Measurements from ENCODE around the gene BOLA1. TPM values are rescaled to one million over a fixed set of nuclear protein-coding genes. Genes with fewer than 3 reads are reported as not detected.
"Not testable (repeated sequence)": the region's sequence is repeated elsewhere in the genome, so short reads cannot be mapped to it uniquely, and the experiment has no call there.

Gene BOLA1
- total RNA-seq, 1 donor from 2014 or later: 16.7 TPM

DNA sequence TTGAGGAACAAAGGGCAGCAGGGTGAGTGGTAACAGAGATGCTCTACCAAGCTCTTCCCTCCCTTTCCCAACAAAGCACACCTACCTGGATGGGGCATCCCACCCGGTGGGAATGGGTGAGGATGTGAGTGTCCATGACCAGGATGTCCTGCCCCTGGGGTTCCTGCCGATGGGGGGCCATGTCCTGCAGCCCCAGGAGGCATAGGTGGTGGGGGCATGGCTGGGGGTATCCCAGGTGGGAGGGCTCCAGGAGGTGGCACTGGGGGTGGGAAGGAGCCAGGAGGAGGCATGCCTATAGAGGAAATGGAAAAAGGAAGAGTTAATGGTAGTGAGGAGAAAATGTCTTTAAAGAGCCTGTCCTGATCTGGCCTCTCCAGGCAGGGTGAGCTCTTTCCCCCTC is 26.4 kb downstream of the BOLA1 start:
- ATAC-seq (no peak), DNase-seq (no peak)
- intact Hi-C loops (cut with micrococcal nuclease): no loop called here

DNA sequence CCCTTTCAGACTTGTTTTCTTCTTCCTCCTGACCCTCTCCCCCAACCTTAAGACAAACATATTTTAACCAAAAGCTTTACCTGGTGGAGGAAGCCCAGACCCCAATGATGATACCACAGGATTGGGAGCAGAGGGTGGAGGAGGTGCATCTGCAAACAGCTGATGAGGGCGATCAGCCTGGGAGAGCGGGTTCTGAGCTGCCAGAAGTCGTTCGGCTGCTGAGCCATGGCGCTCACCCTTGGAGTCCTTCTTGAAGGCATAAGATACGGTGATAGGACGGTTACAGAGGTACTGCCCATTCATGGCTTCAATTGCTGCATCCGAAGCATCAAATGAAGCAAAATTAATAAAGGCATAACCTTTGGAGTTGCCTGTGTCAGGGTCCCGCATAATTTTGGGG is 26.9 kb downstream of the BOLA1 start:
- no peak for ATAC-seq
- no peak for DNase-seq
- intact Hi-C loops (cut with micrococcal nuclease): no loop called here

DNA sequence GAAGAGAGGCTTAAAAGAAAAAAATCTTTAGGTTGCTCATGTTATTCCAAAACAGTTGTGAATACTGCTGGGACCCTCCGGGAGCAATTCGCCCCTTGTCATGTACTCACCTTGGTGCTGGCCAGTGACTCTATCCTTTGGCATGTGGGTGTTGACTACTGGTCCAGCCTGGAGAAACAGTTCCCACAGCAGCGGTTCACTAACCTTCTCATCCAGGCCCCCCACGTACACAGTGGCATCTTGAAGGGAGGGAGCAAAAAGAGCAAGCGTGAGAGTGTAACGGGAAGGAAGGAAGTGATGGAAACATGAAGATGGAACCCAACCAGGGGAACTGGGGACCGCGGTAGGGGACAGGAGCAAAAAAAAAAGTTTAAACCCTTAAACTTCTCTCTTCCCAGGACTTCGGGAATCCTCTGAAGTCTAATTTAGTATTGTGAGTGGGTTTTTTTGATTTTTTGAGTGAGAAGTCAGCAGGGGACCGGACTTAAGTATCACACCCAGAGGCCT is 27.7 kb downstream of the BOLA1 start:
- intact Hi-C loops (cut with micrococcal nuclease): no loop called here
- DNase-seq (no peak), ATAC-seq (no peak)

DNA sequence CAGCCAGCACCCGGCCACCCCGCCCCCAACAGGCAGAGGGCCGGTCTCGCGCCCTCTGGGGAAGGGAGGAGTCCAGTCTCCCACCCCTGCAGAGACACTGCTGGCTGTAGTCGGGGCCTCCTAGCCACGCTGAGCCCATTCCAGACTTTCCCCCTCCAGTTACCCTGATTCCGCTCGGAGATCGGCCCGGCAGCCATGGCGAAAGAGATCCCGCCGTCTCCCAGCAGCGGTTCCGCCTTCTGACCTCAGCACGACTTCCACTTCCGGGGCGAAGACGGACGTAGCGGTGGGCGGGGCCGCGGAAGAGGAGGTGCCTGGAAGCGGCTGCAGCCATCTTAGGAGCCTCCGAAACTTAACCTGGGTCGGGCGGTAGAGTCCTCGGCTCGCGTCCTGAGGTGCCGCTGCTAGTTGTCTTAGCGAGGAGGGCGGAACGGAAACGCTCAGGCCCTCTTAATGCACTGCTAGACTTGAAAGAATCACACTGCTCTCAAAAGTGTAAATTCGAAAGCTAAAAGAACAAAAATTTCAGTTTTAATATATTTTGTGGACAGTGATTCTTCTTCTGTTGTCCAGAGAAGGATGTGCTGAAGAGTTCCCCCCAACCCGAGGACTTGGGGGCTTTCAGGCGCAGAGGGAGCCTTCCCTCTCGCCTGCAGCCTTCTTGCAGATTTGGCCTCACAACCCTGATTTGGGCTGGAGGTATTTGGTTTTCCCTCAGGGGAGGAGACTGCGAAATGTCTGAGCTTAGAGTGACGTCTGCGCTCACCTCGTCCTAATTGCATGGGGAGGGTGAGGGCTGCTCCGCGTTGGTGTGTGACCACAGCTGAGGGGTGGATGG is 28.4 kb downstream of the BOLA1 start, which contains the start of gene SF3B4:
Gene SF3B4, minus strand, starts transcription at position 241 of the 838 bp plus-strand sequence. Its CDS starts 44 bp downstream, at position 197.
- intact Hi-C loops (cut with micrococcal nuclease): no loop called here
- peak; percentile 97 for DNase-seq

DNA sequence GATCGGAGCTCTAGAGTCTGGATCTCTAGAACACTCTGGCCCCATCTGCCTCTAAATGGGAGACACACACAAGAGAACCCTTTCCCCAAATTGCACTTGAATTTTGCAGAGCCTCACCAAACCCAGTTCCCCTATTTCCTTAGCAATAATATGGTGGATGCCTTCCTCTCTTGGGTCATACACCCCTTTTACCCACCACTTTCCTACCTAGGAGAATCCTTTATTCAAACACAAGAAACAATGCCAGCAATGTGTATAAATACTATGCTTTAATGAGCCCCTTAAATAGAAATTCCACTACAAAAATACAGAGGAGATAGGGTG is 29.0 kb downstream of the BOLA1 start:
- intact Hi-C loops (cut with micrococcal nuclease): no loop called here
- DNase-seq (no peak), ATAC-seq (no peak)

More for the DNA sequence above, 28.4 kb downstream of the BOLA1 start, which contains the start of gene SF3B4:
- peak; percentile 99 for ATAC-seq

DNA sequence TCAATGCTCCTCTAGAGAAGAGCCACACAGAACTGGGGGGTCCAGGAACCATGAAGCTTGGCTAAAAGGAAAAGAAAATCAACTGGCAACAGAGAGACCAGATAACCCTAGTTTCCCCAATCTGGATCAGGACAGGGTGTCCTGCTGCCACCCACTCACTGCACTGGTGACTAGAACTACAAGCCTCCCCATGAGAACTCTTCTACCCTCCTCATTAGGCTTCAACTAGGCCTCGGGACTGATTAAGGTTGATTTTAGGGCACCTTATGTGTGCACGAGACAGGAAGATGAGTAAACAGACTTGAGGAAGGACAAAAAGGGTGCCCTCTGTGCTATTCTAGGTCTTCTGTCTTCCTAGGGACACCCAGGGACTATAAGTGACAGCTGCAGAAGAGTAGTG is 30.5 kb downstream of the BOLA1 start:
- no peak for DNase-seq
- intact Hi-C loops (cut with micrococcal nuclease): no loop called here
- ATAC-seq: no peak

DNA sequence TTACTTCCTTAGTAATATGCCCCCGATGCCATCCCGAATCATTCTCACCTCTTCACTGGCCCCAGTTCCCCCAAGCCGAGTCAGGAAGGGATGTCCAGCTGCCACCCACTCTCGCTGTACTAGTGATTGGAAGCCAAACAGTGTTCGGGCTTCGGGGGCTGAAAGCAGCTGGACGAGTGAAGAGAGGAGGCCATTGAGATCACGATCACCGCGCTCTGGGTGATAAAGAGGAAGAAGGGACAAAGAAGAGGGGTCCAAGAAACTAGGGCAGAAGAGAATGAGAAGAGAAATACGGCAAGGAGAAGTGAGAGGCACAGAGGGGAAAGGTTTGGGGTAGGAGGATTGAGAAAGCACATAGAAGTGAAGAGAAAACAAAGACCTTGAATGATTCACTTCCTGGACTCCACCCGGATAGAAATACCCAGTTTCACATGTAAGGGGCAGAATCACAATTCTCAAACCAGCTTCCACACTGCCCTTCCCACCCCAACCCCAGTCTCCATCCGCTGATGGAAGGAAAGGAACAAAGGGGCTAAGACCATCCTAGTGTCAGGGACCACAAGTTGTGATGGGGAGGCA is 31.9 kb downstream of the BOLA1 start:
- no peak for ATAC-seq
- intact Hi-C loops (cut with micrococcal nuclease): no loop called here
- no peak for DNase-seq

DNA sequence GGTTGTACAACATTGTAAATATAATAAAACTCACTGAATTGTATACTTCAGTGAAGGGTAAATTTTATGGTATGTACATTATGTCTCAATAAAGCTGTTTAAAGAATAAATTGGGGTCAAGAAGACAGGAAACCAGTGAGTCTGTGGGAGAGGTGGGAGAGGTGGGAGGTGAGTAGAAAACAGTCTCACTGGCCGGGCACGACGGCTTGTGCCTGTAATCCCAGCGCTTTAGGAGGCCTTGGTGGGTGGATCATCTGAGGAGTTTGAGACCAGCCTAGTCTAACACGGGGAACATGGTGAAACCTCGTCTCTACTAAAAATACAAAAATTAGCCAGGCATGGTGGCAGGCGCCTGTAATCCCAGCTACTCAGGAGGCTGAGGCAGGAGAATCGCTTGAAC is 33.1 kb downstream of the BOLA1 start:
- ATAC-seq (no peak), DNase-seq (no peak)
- intact Hi-C loops (cut with micrococcal nuclease): no loop called here

DNA sequence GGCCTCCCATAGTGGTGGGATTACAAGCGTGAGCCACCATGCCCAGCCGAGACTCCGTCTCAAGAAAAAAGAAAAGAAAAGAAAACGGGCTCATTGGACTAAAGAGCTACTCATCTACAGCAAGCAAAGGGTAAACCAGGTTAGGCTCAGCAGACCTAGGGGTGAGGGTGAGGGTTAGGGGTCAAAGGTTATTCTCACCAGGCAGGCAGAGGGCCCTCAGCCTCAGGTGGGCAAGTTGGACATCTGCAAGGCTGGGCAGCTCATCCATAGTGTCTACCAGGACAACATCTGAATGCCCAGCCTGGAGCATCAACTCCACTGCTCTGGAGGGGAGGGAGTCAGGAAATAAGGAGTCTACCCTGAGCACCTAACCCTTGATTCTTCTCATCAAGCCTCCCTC is 33.8 kb downstream of the BOLA1 start:
- ATAC-seq: no peak
- no peak for DNase-seq
- intact Hi-C loops (cut with micrococcal nuclease): no loop called here

DNA sequence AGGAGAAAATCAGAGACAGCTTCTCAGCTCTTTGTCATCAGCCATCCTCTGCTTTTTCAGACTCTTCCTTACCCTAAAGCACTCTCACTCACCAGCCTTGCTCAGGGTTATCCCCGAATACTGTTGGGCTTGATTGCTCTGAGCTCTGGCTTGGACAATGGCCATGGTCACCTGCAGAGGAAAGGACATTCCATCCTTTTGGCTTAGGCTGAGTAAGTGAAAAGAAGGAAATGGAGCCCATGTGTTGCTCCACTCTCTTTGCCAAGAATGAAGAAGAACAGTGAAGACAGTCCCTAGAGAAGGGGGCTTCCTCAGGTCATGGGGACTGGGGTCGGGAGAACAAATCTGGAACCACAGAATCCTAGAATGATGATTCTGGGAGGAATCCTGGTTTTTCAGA is 35.0 kb downstream of the BOLA1 start:
- no peak for DNase-seq
- no peak for ATAC-seq
- intact Hi-C loops (cut with micrococcal nuclease): no loop called here

DNA sequence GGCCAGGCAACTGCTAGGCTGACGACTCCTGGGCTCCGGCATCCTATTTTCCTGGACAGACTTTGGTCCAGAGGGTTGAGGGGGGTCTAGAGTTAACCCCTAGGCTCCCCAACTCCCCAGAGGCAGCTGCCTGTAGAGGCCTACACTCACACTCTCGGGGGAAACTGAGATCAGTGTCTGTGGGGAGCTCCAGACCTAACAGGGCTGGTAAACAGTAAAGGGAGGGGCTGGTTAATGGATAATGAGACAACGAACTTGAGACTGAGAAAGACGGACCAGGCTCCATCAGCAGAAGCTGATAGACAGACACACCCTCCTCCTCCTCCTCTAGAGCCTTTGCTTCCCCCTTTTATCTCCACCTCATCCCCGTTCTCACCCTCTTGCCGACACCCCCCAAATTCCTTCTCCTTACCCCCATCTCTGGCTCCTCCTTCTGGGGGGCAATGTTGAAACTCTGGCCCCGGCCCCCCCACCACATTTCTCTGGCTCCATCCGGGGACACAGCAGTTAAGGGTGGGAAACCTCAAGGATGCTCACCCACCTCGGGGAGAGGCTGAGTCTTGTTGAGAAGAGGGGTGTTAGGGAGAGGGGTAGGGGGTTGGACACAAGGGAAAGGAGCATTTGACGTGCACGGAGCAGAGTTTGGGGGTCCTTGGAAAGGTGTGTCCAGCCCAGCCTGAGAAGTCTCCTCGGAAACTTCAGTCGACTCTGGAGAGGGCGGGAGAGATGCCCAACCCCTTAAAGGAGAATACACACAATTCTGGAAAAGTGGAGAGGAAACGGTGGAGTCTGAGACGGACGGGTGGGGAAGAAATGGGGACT is 37.0 kb downstream of the BOLA1 start, which contains the start of gene MTMR11:
Gene MTMR11, minus strand, starts transcription at position 710 of the 822 bp plus-strand sequence. Its CDS starts 232 bp downstream, at position 478.
- DNase-seq (no peak), ATAC-seq (peak; percentile 31)
- intact Hi-C loops (cut with micrococcal nuclease): no loop called here

DNA sequence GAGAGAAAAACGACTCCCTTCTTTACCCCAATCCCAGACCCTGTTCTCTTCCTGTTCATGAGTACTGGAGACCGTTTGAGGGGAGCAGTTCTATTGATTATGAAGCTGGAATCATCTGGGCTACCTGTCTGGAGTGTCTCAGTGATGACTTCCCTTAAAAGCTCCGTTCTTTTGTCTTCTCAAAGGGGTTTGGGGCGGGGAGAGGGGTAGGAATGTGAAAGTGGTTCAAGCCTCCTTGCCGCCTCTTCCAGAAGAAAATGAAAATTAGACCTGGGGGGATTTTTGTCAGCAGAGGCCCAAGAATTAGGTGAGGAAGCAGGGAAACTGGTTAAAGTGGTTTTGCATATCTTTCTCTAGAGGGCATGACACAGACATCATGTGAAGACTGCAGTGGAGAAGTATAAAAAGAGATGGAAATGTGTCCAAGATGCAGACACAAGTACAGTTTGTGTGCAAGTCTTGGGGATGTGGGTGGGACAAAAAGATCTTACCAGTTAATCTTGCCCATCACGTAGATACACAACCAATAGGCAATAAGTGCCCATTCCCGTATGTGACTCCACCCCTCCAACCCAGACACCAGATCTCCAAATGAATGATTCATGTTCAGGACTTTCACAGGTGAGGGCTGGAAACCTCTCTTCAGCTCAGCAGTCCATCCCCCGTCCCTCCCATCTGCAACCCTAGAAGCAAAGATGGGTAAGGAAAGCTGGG is 37.8 kb downstream of the BOLA1 start:
- no peak for DNase-seq
- intact Hi-C loops (cut with micrococcal nuclease): no loop called here
- ATAC-seq: no peak

DNA sequence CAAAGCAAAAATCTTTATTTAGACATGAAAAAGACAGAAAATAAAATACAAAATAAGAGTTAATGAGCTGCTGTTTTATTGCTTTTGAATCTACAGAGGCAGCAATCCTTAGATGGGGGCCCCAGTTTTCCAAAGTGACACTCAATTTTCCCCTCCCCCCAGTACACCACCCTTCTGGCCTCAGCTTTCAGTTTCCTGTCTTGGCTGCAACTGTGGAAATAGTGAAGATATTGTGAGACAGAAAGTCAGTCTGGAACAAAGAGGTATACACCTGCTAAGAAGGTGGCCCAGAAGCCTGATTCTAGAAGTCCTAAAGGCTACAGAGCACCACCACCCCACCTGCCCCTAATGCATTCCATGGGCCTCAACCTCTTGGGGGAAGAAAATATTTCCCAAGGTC is 38.4 kb downstream of the BOLA1 start:
- peak; percentile 16 for ATAC-seq
- DNase-seq: no peak
- intact Hi-C loops (cut with micrococcal nuclease): no loop called here

DNA sequence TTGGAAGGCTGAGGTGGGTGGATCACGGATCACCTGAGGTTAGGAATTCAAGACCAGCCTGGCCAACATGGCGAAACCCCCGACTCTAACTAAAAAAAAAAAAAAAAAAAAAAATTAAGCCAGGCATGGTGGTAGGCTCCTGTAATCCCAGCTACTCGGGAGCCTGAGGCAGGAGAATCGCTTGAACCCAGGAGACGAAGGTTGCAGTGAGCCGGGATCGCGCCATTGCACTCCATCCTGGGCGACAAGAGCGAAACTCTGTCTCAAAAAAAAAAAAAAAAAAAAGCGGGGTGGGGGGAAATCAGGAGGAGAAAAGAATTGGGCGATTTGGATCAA is 39.3 kb downstream of the BOLA1 start:
- intact Hi-C loops (cut with micrococcal nuclease); DNase-seq: not testable (repeated sequence)
- ATAC-seq: peak; percentile 4

DNA sequence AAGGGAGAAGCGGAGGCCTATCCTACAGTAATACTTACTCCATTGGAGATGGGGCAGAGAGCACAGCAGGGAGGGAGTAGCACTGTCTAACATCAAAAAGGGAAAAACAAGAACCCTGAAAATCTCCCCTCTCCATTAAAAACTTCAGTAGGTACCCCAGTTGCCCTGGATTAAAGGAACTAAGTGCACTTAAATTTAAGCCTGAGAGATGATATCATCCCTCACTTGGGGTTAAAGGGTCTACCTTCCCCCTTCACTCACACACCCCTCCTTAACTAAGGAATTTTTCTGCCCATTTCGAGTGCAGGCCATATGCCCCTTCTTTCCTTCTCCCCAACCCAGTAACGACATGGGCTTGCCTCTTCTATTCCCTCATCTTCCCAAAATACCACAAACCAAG is 41.1 kb downstream of the BOLA1 start:
- DNase-seq (no peak), ATAC-seq (no peak)
- intact Hi-C loops (cut with micrococcal nuclease): no loop called here

DNA sequence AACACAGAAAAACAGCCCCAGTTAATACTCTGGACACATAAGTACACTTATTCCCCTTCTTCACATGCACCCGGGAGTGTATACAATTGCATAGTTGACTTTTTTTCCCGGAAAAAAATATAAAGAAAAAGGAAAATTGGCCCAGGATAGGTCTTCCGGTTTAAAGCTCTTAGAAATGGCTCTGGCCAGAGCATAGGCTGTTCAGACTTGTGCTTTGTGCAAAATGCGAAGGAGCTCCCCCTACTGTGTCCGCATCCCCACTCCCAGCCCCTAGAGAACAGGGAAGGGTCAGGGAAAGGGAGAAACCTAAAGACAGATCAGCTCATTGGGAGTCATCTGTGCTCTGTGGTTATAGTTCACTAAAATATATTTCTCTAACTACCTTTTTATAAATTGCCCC is 42.8 kb downstream of the BOLA1 start:
- ATAC-seq (peak; percentile 48), DNase-seq (no peak)
- intact Hi-C loops (cut with micrococcal nuclease): no loop called here

DNA sequence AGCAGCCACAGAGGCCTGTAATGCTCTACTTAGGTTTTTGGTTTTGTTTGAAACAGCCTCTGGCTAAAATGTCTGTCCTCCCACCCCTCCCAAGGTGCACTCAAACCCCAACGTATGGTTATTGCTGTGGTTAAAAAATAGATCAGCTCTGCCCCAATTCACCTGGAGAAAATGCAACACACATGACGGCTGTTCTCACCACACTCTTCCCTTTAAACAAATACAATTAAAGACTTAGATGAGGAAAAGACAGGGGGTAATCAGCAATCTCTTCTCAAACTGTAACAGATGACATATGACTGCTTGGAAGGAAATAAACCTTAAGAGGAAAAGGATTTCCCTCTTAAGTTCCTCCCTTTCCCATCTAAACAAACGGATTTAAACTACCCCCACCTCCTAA is 43.5 kb downstream of the BOLA1 start:
- ATAC-seq: no peak
- intact Hi-C loops (cut with micrococcal nuclease): no loop called here

DNA sequence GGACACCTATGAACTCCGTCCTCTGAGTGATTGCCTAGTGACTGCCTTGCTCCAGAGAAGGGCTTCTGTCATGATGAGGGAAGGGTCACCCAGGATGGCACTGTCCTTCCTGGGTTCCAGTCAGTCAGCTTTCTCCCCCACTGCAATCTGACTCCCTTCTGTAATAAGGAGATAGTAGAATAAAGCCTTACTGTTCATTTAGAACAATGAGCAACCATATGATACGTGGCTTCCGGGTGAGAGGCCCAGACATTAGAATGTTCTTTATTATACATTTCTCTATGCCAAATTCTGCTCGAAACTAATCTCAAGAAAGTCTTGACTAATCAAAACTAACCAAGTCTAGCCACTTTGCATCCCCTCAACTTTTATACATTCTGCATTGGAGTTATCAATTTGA is 45.8 kb downstream of the BOLA1 start:
- DNase-seq: no peak
- no peak for ATAC-seq
- intact Hi-C loops (cut with micrococcal nuclease): no loop called here

More for the DNA sequence above, 43.5 kb downstream of the BOLA1 start:
- DNase-seq: no peak

DNA sequence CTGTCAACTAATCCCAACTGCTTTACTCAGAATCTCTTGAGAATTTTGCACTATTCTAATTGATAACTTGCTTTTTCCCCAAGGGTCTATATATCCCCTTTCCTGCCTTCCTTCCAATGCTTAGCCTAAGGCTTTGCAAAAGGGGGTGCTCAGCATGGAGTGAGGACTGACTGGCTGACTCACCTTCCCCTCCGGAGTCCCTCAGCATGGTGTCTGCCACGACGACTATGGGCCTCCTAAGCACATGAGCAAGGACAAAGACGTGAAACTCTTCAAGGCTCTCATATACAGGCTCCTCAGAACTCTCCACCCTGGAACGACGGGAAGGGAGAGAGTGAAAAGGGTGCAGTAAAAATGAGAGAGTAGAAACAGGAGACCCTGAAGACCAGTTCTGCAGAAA is 50.5 kb downstream of the BOLA1 start:
- ATAC-seq (no peak), DNase-seq (no peak)
- intact Hi-C loops (cut with micrococcal nuclease): no loop called here
